HG02885 (cell line): ENCODE results near the gene CDH13.

ENCODE experiments used
- ATAC-seq: cut with Tn5 transposase; IDR thresholded peaks from one replicate; pipeline ENCODE4 v1.9.1; 2021; ENCODE audit warnings: mild to moderate bottlenecking; ENCODE audit not compliant: unreplicated experiment, poor library complexity

CDH13 gene

GRCh38 chr16:82649766-82650165 lies 23.0 kb downstream of the CDH13 start:
- ATAC-seq, result no peak

DNA sequence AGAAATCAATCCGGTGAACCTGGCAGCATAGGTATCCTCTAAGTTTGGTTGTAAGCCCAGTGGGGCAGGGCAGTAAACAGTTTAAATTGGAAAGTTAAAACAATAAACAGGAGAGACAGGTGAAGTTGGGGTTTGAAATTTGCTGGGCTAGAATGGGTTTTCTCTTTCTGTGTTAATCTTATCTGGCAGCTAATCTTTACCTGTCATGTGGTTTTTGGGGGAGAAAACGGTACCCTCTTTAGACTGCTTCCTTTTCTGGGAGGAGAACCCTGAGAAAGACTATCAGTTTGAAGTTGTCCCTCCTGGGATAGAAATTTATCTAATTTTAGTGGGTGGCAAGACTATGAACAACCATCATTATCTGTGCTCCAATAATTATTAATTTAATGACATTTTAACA lies 24.0 kb downstream of the CDH13 start:
- ATAC-seq, result no peak

DNA sequence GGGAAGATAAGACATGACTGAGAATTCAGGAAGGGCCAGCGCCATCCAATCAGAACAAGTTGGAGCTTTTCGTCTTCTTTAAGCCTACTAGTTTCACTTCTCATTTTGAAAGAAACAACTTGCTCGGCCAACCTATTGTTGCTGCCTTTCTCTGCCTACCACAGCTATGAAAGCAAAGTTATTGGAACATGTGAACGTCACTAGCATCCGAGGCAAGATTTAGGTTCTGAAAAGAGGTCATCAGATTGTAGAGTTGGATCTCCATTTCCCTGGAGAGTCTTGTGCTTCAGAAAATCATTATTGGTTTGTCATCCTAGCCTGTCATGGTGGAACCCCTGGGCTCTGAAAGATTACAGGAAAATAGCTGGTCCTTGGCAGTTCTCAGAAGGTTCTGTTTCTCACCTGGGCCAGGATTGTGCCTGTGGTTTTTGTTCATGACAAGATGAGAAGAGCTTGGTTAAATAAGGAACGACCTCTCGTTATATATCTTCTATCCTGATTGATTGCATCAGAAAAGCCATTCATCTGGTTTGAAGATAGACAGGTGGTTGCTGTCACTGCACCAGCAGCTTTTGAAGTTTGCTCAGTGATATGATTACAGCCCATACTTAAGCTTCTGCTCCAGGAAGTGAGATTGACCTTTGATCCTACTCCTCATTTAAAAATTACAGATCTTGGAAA lies 25.3 kb downstream of the CDH13 start:
- ATAC-seq, result peak; percentile 61

DNA sequence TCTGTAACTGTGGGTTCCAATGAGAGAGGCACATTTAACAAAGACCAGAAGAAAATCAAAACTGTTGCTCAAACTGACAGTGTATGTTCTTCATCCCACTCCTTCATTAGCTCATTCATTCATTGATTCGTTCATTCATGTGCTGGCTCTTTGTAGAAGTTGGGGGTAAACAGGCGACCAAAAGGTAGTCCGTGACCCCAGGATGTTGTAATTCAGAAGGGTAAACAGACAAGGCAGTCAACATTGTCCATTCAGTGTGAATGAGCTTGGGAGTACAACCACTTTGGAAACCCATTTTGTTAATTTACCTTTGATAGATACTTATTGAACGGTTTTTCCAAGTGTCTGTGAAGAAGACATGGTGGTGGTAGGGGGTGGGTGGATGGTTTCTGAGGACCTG lies 26.1 kb downstream of the CDH13 start:
- no peak for ATAC-seq

DNA sequence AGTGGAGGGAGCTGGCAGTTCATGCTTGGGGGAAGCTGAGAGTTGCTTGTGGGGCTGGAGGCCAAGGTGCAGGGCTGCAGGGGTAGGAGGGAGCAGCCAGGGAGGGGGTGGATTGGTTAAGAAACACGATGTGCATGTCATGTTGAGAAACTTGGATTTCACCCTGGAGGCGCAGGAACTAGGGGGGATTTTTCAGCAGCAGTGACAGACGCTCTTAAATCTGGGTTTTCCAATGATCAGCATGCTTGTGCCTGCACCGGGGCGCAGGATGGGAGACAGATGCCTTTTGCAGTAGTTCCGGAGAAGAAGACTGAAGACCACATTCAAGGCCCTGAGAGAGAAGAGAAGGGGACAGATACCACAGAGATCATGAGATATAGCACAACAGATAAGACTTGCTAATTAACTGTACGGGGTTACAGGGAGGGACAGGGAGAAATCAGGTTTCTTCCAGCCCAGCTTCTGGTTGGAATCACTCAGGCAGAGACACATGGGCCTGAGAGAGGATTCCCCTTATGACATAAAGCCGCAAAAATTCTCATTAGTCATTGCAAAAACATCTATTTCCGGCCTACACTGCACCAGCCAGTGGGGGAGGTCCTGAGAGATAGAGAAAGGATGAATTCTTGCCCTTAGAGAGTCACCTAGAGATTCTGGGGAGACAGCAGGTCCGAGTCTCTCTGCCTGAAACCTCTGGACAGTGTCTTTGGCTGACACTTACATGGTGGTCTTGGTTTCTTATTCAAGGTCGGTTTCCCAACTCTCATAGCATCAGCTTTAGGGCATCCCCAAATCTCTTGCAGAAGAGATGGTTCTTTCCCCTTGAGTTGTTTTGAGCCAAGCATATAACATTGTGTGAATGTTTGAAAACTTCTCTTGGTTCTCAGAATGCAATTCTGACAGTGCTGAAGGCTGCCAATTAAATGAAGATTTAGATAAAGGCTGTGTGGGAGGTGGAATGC lies 27.1 kb downstream of the CDH13 start:
- peak; percentile 81 for ATAC-seq

DNA sequence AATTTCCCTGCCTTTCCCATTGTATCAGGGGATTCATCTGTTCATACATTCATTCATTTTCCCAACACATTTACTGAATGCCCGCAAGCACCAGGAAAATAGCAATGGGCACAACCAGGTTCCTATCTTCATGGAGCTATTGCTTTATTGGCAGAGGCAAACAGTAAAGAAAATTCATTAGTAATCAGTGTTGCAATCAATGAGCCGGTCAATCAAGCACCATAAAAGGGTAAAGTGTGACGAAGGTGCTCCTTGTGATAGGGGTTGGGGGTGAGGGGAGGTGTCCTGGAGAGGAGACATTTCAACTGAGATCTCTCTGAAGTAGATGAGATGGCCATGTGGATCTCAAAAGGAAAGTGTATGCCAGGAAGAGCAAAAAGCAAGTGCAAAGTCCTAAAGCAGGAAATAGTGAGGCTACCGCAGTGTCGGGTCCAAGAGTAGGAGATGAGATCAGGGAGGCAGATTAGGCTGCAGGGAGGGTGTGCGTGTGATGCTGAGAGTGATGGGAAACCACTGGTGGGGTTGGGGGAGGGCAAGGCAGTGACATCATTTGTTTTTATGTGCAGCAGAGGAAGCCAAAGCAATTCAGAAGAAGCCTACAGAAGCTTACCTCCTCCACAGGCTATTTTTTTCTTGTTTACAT lies 28.4 kb downstream of the CDH13 start:
- ATAC-seq, result peak; percentile 47

DNA sequence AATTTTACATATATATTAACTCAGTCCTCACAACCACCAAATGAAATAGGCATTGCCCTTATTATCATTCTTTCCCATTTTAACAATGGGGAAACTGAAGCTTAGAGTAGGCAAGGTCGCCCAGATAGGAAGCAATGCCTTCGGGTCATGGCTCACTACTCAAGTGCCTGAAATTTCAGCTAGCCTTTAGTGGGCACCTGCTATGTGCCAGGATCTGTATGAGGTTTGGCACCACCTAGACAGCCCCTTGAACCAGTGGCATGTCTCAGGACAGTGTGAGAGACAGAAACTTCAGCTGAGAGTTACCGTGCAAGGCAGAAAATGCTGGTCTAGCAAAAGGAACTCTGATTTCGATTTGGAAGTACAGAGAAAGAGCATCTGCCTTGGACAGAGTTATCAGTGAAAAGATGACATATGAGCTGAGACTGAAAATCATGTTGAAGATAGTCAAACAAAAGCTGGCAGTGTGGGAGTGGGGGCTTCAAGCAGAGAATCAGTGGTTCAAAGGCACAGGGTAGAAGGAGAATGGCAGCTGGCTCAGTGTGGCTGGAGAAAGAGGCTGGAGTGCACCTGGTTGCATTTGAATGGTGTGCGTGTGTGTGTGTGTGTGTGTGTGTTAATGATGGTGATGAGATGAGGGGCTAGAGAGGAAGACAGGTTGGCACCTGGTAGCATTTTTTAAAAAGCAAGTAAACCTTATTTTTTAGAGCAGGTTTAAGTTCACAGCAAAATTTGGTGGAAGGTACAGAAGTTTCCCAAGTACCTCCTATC lies 29.1 kb downstream of the CDH13 start:
- no peak for ATAC-seq

GRCh38 chr16:82657239-82657638 lies 30.5 kb downstream of the CDH13 start:
- ATAC-seq, result no peak

DNA sequence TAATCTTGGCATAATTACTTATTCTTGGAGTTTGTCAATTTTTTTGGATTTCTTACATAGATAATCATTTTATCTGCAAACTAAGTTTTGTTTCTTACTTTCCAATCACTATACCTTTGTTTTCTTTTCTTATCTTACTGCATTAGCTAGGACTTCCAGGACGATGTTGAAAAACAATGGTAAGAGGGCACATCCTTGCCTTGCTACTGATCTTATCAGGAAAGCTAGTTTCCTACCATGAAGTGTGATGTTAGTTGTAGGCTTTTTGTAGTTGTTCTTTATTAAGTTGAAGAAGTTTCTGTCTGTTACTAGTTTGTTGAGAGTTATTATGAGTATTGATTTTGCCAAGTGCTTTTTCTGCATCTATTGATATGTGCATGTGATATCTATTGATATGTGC lies 31.0 kb downstream of the CDH13 start:
- no peak for ATAC-seq

DNA sequence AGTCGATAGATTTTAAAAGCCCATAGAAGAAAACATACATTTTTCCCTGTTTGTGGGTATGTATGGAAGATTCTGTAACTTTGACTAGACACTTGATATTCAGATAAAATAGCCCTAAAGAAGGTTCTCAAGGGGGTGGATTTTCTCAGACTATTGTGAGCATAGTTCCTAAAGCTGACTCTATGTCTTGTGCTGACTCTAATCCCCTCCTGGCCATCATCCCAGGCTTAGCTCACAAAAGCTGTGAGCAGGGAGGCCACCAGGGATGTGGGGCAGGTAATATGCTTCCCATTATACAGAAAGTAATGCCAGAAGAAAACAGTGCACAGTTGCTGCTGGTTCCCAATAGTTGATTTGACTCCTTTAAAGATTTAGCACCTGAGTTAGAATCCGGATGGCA lies 32.0 kb downstream of the CDH13 start:
- ATAC-seq, result no peak

- ATAC-seq, result no peak
These were observed 33.4 kb downstream of the CDH13 start for GRCh38 chr16:82660075-82660645.

DNA sequence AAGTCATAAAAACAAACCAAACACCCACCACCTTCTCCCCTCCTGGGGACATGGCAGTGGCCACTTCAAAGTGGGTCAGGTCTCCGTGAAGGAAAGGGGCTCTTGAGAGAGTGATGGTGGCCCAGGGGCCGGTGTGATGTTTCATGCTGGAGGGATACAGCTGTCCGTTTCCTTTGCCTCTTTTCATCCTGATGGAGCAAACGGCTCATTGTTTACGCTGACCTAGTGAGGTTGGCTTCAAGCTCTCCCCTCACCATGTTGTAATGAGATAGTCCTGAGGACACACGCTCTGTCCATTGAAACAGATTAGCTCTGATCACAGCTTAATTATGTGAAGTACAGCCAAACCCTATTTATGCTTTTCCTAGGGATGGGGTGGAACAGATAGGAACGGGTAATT lies 34.2 kb downstream of the CDH13 start:
- ATAC-seq, result no peak

GRCh38 chr16:82664181-82664580 lies 37.4 kb downstream of the CDH13 start:
- ATAC-seq, result no peak

GRCh38 chr16:82665025-82665424 lies 38.3 kb downstream of the CDH13 start:
- ATAC-seq, result no peak

- ATAC-seq, result no peak
These were observed 40.7 kb downstream of the CDH13 start for GRCh38 chr16:82667437-82667836.

DNA sequence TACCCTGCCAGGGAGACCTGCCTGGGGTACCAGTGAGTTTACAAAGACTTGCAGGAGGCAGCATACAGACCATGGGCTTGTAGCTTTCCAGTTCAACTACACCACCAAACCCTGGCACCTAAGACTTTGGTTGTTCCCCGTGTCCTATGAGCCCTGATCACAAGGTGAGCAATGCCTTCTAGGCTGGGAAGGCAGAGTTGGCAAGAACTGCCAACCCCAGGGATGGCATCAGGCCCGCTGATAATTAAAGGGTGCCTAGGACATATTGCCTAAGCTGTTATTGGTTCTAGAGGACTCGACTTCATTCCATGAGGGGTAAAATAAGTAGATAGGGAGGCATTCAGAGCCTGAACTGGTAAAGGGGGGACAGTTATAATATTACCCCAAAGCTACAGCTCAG lies 41.3 kb downstream of the CDH13 start:
- no peak for ATAC-seq

- no peak for ATAC-seq
These were observed 45.0 kb downstream of the CDH13 start for GRCh38 chr16:82671741-82672140.

DNA sequence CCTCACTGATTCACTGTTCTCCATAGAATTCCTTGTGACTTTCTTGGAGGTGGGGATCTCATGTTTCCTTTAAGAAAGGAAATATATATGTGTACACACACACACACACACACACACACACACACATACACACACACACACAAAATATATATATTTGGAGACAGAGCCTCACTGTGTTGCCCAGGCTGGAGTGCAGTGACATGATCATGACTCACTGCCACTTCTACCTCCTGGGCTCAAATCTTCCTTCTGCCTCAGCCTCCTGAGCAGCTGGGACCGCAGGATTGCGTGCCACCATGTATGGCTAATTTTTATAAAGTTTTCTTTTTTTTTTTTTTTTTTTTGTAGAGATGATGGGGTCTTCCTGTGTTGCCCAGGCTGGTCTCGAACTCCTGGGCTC lies 45.9 kb downstream of the CDH13 start:
- no peak for ATAC-seq

DNA sequence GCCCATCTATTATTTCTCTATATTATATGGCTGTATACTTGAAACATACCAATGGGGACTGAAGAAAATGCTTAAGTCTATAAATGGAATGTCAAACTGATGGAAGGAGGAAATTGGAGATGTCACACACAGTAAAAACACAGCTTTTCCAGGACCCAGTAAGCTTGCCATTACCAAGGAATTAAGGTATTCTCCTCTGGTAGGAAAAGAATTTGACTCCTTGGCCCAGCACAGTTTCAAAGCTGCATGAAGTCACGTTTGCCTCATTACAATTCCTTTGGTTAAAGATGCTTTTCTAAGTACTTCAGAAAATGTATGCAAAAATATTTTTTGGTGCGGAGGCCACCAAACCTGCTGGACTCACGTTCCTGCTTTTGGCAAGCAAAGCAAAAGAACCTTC lies 48.5 kb downstream of the CDH13 start:
- no peak for ATAC-seq

DNA sequence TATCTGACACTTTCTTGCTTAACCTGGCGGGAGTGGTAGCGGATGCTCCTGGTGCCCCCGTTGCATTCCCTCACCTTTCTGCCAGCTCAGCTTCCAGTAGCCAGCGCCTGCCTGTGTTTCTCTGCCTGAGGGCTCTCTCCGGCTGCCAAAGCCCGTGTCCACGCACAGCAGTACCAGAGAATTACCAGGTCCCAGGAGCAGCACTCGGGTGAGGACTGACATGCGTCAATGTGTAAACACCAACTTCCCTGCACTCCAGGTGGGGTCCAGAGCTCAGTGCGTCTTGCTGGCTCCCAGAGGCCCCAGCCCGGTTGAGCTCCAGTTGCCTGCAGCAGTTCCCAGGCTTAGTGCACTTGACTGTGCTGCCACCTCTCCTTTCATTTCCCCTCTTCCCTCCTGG lies 54.8 kb downstream of the CDH13 start:
- ATAC-seq, result no peak
